NCI-H1694 treated with DMSO at 0.1 percent for 48 hours (cell line): ENCODE results near the gene GALNT14.
"Not testable (repeated sequence)": the region's sequence is repeated elsewhere in the genome, so short reads cannot be mapped to it uniquely, and the experiment has no call there.

Experiments
- DNase-seq: peaks from one replicate; lab custom pipeline; 2025; lab: John Stamatoyannopoulos, UW

Gene GALNT14, protein sequence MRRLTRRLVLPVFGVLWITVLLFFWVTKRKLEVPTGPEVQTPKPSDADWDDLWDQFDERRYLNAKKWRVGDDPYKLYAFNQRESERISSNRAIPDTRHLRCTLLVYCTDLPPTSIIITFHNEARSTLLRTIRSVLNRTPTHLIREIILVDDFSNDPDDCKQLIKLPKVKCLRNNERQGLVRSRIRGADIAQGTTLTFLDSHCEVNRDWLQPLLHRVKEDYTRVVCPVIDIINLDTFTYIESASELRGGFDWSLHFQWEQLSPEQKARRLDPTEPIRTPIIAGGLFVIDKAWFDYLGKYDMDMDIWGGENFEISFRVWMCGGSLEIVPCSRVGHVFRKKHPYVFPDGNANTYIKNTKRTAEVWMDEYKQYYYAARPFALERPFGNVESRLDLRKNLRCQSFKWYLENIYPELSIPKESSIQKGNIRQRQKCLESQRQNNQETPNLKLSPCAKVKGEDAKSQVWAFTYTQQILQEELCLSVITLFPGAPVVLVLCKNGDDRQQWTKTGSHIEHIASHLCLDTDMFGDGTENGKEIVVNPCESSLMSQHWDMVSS

DNA sequence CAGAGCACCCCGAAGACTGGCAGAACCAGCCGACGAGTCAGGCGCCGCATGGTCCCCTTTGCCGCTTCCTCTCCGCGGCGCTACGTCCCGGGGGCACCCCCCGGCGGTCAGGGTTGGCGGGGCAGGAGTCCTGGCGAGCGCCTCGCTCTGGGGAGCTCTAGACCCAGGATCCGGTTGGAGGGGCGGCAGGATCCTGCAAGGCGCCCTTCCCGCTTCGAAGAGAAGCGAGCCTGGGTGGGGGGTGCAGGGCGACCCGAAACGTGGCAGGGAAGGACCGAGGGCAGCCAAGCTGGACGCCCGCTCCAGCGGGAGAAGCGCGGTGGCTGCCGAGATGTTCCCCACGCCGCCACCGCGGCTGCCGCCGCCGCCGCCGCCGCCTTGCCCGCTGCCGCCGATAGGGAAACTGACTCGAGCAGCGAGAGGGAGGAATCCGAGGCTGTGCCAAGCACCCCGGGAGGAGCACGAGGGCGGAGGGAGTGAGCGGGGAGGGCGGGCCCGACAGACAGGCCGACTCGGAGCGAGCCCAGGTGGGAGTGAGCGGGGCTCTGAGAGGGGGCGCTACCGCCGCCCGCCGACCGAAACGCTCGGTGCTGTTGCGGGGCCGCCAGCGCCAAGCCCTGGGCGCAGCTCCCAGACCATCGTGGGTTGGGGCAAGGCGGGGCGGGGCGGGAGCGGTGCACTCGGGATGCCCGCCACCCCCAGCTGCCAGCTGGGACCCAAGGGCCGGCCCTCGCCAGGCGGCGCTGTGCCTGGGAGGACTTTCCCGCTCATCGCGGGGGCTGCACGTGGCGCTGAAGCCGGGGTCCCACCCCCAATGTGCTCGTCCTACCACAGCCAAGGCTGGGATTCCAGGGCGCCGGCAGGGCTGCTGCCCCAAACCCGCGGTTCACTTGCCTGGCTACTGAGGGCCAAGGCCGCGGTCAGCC is at the start of gene GALNT14:
Gene GALNT14 (minus strand): TSS at position 404 of the 926 bp plus-strand sequence. CDS start 354 bp downstream, at position 50.
- DNase-seq: peak; percentile 71

DNA sequence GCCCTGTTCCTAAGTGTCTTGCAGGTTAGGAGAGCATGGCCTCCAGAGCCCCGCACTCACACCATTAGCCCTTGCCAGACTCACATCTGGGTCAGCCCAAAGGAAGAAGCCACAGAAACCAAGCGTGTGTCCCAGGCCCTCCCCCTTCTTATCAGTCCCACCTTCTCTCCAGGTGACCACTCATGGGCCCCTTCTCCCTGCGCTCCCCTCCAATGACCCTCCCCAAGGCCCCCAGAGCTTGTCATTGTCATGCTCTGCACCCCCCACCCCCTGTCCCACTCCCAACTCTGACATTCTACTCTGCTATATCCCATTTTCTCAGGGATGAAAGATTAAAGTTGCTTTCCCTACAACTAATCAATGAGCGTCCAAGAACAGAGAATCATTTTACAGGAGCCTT is 48.9 kb upstream of the GALNT14 start:
- DNase-seq: no peak

DNA sequence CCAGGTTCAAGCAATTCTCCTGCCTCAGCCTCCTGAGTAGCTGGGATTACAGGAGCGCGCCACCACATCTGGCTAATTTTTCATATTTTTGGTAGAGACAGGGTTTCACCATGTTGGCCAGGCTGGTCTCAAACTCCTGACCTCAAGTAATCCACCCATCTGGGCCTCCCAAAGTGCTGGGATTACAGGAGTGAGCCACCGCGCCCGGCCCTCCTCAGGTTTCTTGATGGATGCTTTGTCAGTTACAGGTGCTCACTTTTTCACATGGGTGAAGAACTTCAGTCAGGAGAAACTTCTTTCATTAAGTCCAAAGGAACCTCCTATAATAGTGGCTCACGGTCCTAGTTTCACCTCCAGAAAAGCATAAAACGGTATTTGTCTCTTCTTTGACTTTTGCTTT is 45.7 kb upstream of the GALNT14 start:
- not testable (repeated sequence) for DNase-seq

DNA sequence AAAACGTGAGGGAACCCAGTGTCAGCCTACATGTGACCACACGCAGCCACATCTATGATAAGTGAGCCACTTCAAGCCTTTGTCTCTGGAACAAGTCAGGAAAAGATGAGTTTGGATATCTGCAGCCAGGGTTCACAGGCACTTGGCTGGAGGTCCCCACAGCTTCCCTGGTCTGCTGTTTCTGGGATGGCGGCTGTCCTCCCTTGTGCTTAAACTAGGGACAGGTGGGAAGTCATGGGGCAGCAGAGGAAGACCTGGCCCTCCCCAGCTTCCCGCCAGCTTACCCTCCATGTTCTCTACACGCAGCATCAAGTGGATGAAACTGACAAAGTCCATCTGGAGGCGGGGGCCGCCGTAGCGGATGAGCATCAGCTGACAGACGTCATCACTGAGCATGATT is 38.5 kb upstream of the GALNT14 start:
- no peak for DNase-seq

DNA sequence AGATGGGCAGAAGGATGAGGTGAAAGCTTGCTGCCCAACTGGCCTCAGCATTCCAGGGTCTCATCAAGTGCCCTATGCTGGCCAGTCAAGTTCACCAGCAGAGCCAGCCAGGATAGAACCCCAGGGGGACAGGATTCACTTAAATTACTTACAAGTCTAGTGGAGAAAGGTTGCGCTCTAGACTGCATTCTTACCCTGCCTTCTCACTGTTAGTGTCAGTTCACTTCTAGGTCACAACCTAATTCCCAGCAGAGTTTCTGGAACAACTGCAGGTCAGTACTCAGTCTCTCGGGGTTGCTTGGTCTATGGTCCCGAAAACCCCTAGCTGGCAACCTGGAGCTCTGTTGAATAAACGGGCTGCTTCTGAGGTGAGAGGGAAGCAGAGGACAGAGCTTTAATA is 32.9 kb upstream of the GALNT14 start:
- no peak for DNase-seq

DNA sequence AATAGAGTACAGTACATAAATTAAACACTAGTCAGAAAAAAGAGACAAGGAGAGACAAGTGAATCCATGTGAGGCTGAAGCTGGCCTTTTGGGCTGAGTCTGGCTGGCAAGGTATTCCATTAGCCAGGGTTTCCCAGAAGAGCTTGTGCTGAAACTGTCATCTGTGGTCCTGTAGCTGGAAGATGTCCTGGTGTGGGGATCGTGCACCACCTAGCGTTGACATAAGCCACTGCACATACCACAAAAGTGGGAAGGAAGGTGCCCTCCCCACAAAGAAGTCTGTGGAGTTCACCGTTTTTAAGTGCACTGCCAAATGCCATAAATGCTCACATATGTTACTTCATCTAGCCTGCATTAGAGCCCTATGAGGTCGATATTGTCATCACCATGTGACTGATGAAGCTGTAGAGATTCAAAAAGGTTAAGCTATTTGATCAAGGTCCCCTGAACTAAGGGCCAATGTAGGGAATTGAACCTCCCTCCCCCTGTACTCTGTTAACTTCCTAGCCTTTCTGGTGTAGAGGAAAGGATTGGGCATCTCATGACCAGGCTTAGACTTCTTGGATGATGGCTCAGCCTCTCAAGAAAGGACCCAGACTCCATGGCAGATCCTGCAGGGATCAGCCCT is 31.9 kb upstream of the GALNT14 start:
- peak; percentile 65 for DNase-seq

DNA sequence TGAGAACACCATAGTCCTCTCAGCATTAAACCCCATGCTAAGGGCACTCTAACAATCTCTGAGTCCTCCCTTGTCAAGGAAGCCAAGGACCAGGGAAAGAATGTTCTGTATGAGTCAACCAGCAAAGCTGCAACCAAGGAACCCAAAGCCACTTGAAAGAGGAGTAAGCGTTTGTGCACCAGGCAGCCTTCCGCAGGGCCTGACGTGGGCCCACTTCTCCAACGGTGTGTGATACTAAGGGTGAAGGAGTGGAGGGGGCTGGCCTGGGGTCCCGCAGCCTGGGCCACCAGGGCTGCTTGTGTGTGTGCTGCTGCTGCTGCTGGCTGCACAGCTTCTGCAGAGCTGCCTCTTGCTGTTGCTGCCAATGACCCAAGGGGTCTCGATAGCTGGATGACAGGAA is 30.1 kb upstream of the GALNT14 start:
- no peak for DNase-seq

DNA sequence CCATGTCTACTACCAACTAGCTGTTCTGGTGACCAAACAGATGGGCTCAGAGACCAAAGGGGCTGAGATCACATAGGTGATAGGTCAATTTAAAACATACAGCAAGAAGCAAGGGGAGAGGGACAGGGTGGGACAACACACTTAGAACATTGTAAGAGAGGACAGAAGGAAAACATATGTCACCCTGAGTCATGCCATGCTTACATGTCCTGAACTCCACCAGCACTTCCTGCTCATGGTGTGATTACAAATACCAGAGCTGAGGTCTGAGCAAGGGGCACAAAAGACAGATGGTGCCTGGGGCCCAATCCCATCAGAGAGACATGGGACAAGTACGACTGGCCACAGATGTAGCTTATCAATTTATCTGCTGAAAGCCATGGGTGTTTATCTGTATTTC is 28.7 kb upstream of the GALNT14 start:
- DNase-seq: no peak

DNA sequence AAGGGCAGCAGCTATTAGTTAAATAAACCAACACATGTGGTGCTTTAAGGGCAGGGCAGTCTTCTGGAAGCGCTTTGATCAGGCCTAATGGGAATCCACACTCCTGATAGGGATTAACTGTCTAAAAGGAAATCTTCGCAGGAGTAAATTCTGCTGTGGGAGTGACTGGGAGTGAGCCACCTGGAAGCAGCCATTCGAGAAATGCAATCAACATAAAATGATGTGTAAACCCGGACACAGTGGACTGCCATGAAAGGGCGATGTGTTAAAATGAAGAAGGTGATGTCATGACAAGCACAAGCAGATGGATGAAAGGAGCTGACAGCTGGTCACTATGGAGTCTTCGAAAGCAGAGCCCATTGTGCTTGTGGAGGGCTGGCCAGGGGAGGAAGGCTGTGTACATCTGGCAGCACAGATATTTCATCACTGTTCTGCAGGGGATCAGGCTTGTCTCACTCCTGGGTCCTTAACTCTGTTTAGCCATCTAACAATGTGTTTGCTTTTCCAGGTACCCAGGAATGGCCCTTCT is 24.8 kb upstream of the GALNT14 start:
- no peak for DNase-seq

DNA sequence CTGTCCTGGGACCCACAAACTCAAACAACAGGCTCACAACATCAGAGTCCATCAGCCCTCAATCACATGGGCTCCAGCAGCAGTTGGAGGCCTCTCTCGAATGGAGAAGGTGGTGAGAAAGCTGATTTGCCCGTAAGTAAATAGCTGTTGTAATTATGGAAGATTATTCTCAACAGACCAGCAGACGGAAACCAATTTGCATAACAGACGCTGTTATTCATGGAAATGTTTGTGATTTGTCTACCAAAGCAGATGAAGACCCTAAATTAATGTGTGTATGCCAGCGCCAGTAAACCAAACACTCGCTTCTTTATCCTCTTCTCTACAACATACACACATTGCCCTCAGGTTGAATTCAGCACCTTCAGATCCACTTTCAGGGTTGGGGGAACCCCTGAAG is 23.4 kb upstream of the GALNT14 start:
- DNase-seq: no peak

DNA sequence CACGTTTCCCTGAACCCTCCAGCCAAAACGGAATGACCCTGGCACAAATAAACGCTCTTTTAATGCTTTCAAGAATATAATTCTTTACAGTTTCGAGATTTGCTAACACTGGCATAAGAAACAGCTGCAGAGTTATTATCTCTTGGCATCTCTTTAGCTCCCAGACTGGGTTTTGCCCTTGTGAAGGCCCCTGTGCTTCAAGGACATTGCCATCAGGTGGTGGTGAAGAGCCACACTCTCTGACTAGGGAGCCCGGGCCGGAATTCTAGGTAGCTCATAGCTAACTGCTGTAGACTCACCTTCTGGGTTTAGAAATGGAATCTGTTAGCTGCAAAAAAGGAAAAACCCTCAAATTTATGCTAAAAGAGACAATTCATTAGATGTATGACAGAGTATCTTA is 13.3 kb upstream of the GALNT14 start:
- no peak for DNase-seq

DNA sequence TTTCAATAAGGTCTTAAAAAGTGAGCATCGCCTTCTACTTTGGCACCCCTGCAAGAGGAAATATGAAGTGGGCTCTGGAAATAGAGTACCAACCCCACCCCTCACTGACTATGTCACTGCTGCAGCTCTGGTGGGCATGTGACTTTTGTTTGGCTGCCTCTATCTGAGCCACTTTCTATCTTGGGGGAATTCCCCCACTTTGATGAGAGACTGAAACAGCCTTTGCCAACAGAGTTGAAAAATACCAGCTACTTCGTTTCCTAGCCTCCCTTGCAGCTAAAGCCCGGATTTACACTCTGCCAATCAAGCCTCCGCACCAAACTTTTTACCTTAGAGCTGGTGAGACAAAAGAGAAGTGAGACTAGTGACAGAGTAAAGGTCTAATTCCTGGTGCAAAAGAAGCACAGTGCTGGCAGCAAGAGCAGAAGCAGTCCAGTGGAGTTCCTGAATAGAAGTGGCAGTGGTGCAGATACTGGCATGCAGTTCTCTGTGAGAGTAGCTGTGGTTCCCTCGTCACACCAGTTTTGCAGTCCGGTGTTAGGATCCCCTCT is 12.0 kb upstream of the GALNT14 start:
- DNase-seq: no peak

DNA sequence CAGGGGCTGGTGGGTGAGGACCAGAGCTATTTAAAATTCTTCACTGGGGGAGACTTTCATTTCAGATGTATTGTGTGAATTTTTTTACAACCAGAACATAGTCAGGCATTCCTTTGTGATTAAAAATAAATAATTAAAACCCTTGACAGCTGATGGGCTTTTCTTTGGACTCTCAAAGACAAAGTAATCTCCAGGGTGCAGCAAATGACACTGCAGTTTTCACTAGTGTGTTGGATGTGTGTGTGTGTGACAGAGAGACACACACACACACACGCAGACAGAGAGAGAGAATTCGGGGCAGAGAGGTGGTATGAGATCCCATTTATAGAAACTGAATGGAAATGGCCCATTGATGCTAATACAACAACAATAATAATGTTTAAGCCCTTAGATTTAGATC is 10.3 kb upstream of the GALNT14 start:
- DNase-seq: no peak

DNA sequence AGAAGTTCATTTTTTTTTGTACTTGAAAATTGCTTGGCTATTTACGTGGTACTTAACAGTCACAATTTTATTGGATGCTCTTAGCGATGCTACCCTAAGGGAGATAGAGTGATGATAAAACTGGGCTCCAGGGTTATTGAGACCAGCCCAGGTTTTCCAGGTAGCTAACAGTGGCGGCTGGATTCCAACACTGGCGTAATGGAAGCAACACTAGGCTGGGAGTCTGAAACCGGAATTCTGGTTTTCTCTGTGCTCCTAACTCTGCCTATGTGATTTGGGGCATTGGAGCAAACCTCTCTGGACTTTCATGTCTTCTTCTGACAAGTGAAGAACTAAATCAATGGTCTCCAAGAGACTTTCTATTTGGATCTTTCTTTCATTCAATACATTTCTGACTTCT is 9.4 kb upstream of the GALNT14 start:
- no peak for DNase-seq

DNA sequence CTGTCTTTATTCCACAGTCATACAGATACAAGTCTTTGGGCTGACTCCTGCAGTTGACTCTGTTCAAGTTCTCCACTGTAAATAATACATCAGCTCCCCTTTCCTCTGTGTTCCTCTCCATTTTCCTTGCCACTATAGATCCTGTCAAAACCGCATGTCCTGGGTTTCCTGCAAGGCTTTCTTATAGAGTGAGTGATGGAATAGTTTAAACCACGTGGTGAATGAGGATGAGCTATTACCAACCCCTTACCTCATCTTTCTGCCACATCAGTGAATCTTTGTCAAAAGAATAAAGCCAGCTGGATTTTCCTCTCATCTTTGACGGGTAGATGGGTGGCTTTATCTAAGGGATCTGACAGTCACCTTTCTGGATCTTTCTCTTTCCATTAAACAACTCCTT is 3.9 kb upstream of the GALNT14 start:
- DNase-seq: peak; percentile 51

DNA sequence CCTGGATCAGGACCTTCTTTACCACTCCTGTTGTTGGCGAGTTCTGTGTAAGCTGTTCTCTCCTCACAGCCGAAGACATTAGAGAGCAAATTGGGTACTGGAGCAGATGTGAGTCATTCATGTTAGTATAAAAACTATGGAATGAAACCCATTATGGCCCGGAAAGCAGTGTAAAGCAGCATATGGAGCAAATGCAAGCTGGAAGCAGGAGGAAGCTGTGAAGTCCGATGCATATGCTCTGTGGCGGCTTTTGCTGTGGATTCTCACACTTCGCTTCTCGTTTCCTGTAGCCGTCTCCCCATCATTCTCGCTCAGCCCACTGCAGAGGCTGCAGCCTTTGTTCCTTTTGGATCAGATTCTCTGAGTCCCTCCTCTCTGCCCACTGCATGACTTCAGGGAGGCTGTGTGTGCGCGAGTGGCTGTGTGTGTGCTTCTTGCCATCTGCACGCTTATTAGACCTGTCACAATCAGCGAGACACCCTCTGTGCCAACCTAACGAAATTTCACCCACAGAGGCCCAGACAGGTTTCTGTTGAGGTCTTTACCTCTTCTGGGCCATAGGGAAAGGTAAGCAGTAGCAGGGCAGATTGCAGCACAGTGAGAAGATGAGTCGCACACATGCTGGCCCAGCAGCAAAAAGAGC is 3.3 kb upstream of the GALNT14 start:
- DNase-seq: peak; percentile 80

DNA sequence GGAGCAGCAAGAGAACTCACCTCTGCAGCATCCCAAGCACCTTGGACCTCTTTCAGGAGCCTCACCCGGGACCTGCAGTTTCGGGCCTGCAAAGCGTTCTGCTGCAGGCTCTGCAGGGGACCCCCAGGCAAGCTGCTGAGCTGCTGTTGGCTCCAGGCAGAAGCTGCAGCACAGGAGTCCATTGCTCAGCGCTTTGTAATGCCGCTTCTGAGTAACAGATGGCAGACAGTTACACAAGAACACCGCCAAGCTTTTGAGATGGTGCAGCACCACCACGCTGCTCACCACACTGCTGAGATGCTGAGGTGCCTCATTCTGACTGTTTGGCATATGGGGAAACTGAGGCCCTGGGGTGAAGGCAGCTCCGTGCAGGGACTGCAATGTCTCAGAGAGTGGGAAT is 1.9 kb upstream of the GALNT14 start:
- peak; percentile 78 for DNase-seq

DNA sequence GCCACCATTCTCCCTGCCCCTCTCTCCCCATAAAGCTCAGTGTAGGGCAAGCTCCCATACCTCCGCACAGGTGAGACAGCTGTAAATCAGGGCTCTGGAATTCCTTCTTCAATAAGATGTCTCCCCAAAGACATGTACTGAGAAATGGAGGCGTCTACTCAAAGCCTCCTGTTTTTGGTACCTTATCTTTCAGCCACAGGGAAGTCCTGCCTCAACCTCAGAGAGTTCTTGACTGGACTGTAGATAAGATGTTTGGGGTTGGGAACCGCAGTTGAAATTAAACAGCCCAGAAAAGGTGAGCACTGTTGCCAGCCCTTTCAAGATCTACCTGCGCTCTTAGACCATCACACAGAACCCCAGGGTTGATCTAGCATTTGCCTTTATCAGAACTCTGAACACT is 1.4 kb upstream of the GALNT14 start:
- no peak for DNase-seq

DNA sequence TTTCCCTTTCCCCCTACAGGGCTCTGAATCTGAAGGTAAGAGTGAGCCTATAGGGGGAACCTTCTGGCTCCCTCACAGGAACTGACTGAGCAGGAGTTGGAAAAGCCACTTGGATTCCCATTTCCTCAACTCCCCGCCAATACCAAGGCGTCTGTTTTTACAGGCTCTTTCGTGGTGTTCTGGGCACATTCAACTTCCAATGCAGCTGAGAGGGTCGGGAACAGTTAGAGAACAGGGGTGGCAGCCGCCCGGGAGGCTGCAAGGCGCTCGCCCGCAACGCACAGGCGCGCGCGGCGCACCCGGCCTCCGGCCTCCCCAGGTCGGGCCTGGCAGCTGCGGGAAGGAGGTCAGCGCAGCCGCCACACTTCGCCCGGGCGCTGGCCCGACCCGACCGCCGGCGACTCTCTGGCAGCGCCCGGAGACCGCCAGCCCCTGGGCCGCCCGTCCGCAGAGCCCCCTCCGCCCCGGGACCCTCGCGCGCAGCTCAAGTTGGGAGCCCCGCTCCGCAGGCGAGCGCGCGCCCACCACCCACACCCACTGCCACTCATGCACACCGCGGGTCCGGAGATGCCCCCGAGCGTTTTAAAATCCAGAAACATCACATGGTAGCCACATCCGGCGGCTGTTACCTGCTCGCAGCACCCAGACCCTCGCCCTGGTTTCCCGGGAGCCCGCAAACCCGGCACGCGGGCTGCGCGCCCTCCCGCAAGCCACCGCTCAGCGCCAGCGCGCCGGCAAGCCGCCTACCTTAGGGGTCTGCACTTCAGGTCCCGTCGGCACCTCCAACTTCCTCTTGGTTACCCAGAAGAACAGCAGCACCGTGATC is 816 bp downstream of the GALNT14 start:
- peak; percentile 39 for DNase-seq

DNA sequence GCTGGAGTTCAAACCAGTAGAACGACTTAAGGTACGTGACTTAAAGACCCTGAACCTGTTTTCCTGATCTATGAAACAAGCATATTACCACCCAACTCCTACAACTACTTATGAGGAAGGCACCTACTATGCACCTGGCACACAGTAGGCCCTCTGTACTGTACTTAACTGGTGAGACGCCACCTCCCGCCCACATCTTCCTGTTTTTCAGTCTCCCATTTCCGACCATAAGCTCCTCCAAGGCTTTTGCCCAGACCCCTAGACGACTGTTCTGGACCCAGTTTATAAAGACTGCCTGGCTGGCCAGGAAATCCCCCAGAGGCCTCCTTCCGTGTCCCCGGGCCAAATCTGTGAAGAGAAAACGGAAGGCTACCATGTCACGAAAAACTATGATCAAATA is 1.5 kb downstream of the GALNT14 start:
- DNase-seq: no peak
